ENCODE results near the gene ZNF775.

GRCh38 chr7:150408393-150409299, 29.5 kb downstream of the ZNF775 start:
- TF ChIP-seq CTCF (IDR thresholded peaks at IDR 0.05) (no peak), ZFX (IDR thresholded peaks at IDR 0.05; ENCODE audit: borderline replicate concordance) (no peak)

Data from 22Rv1 (cell line).